HepG2 (cell line): ENCODE measurements around the gene RRP8. TPM values are rescaled to one million over a fixed set of nuclear protein-coding genes. Genes with fewer than 3 reads are reported as not detected.

Experiments used
- ATAC-seq: fragments of 200-7000 bp; cut with Tn5 transposase; 3 replicates; pipeline ENCODE4 v1.9.1; 2020; ENCODE audit warnings: mild to moderate bottlenecking, moderate library complexity
- BruUV-seq: library from RNA; stranded (reverse); fragments of 400-500 nt; replicated peaks from 2 replicates; lab custom pipeline; 2021; lab: Mats Ljungman, UMichigan
- CTCF ChIA-PET: fragments of 300-600 bp; formaldehyde crosslinking; extraction: SDS; loops from one replicate; lab custom pipeline; 2021; ENCODE audit warnings: low total read pairs, inconsistent platforms, low intra/inter-chr PET ratio; lab: Yijun Ruan, JAX
- POLR2A ChIA-PET: fragments of 350-600 bp; sonication (Branson Sonifier 250); formaldehyde crosslinking; loops from one replicate; lab custom pipeline; 2020; ENCODE audit warnings: antibody characterized with exemption, inconsistent platforms; lab: Yijun Ruan, JAX
- DNase-seq: peaks from one replicate; pipeline ENCODE4 v3.0.0-alpha.2; 2015; ENCODE audit warnings: low spot score
- FAIRE-seq: peaks from 3 replicates; lab custom pipeline; 2011; peaks lifted over from hg19 to GRCh38; lab: Jason Lieb, UNC
- H2AFZ ChIP-seq: one replicate; pipeline ENCODE4 v1.6.1; 2011; ENCODE audit warnings: low read length, inconsistent platforms
- H3K27ac ChIP-seq: fragments of 300-600 bp; 3 replicates; pipeline ENCODE4 v1.8.0; 2011; ENCODE audit warnings: mixed run types, mild to moderate bottlenecking, mixed read lengths, low read length, inconsistent platforms; ENCODE audit not compliant: insufficient read depth; ENCODE audit errors: extremely low read length
- H3K27me3 ChIP-seq, 2 experiments: fragments of 200-600 bp in 1 of 2; 2 replicates in 1 of 2; 3 replicates in 1 of 2; pipeline versions ENCODE4 v1.6.0 to v1.8.0; 2011; ENCODE audit warnings: low read length in 2 of 2, mild to moderate bottlenecking in 2 of 2, moderate library complexity in 2 of 2, inconsistent platforms in 1 of 2; ENCODE audit not compliant: insufficient read depth in 2 of 2, control insufficient read depth in 1 of 2
- H3K36me3 ChIP-seq, 2 experiments: fragments of 200-600 bp in 1 of 2; replicated peaks in 1 of 2; 2 replicates in 1 of 2; 3 replicates in 1 of 2; pipeline versions ENCODE4 v1.5.1 to v1.8.0; 2011; ENCODE audit warnings: low read length in 2 of 2, inconsistent platforms in 1 of 2; ENCODE audit not compliant: insufficient read depth in 2 of 2, control insufficient read depth in 1 of 2
- H3K4me1 ChIP-seq: 2 replicates; pipeline ENCODE4 v1.5.1; 2012; ENCODE audit warnings: low read length, inconsistent platforms; ENCODE audit not compliant: insufficient read depth
- H3K4me2 ChIP-seq: 2 replicates; pipeline ENCODE4 v1.6.0; 2011; ENCODE audit warnings: low read depth, low read length, inconsistent platforms
- H3K4me3 ChIP-seq, 3 experiments: fragments of 200-600 bp in 1 of 3; sonication (generic), shearing (Covaris generic) in 1 of 3; replicated peaks in 1 of 3; 2 replicates each; pipeline ENCODE4 v1.5.1; 2011 to 2016; ENCODE audit warnings: low read length in 3 of 3, inconsistent platforms in 2 of 3, low read depth in 2 of 3, mild to moderate bottlenecking in 2 of 3, control low read depth in 1 of 3, mixed read lengths in 1 of 3; ENCODE audit not compliant: insufficient read depth in 1 of 3
- H3K79me2 ChIP-seq: one replicate; pipeline ENCODE4 v1.6.1; 2011; ENCODE audit warnings: low read length, inconsistent platforms; ENCODE audit not compliant: insufficient read depth
- H3K9ac ChIP-seq: 2 replicates; pipeline ENCODE4 v1.6.0; 2011; ENCODE audit warnings: mild to moderate bottlenecking, low read depth, low read length, inconsistent platforms; ENCODE audit not compliant: insufficient read depth
- H3K9me3 ChIP-seq: 2 replicates; pipeline ENCODE4 v1.5.1; 2012; ENCODE audit warnings: mild to moderate bottlenecking, low read length
- H4K20me1 ChIP-seq: 2 replicates; pipeline ENCODE4 v1.6.0; 2011; ENCODE audit warnings: inconsistent platforms, mild to moderate bottlenecking, low read length, moderate library complexity; ENCODE audit not compliant: insufficient read depth
- EEA1 ChIP-seq: sonication (generic); formaldehyde crosslinking; IDR thresholded peaks from 2 replicates; pipeline ENCODE4 v1.5.1; 2020; ENCODE audit warnings: mild to moderate bottlenecking, missing genetic modification reagents, borderline replicate concordance
- FOXK1 ChIP-seq: sonication (generic); formaldehyde crosslinking; IDR thresholded peaks from 2 replicates; pipeline ENCODE4 v1.4.0; 2020; ENCODE audit warnings: low read depth, missing genetic modification reagents, borderline replicate concordance
- HMGXB3 ChIP-seq: sonication (generic); formaldehyde crosslinking; IDR thresholded peaks from 2 replicates; pipeline ENCODE4 v1.4.0; 2020; ENCODE audit warnings: missing genetic modification reagents, borderline replicate concordance
- NCOR1 ChIP-seq: fragments of 200-600 bp; sonication (generic); IDR thresholded peaks from 2 replicates; pipeline ENCODE4 v1.7.0; 2017; ENCODE audit warnings: antibody characterized with exemption, low read length, borderline replicate concordance
- POLR2AphosphoS5 ChIP-seq: IDR thresholded peaks from 2 replicates; pipeline ENCODE4 v1.6.1; 2012; ENCODE audit warnings: low read depth, low read length
- RNF2 ChIP-seq: fragments of 450-650 bp; conservative IDR thresholded peaks from 2 replicates; pipeline ENCODE4 v1.6.1; 2016; ENCODE audit warnings: low read depth
- TEAD3 ChIP-seq: optimal IDR thresholded peaks from 2 replicates; pipeline ENCODE3; 2016; ENCODE audit warnings: borderline replicate concordance
- TGIF2 ChIP-seq: IDR thresholded peaks from 2 replicates; pipeline ENCODE4 v1.6.1; 2016; ENCODE audit warnings: control low read depth, missing compliant biosample characterization
- ZHX2 ChIP-seq, 2 experiments: sonication (generic) in 1 of 2; formaldehyde crosslinking in 1 of 2; IDR thresholded peaks; 2 replicates each; pipeline versions ENCODE4 v1.6.1 to v1.9.0; 2014 to 2022; ENCODE audit warnings: antibody characterized with exemption in 1 of 2, borderline replicate concordance in 1 of 2, inconsistent platforms in 1 of 2, low read depth in 1 of 2, missing genetic modification reagents in 1 of 2
- ZNF484 ChIP-seq: sonication (generic); formaldehyde crosslinking; IDR thresholded peaks from 2 replicates; pipeline ENCODE4 v1.5.1; 2020; ENCODE audit warnings: mild to moderate bottlenecking, low read depth, missing genetic modification reagents, borderline replicate concordance
- ZSCAN22 ChIP-seq: sonication (generic); formaldehyde crosslinking; IDR thresholded peaks from 2 replicates; pipeline ENCODE4 v1.4.0; 2020; ENCODE audit warnings: mild to moderate bottlenecking, missing genetic modification reagents
- WGBS: methylation state at CpG from one replicate; pipeline ENCODE4 v1.1.6; 2017; ENCODE audit warnings: low lambda C conversion rate; 5-methylcytosine and 5-hydroxymethylcytosine counted together
- in situ Hi-C: cut with HindIII; loops from 2 replicates; pipeline ENCODE4 v1.10.0; 2017; ENCODE audit warnings: low pct_unique_long_range_greater_than_20kb; ENCODE audit not compliant: extremely low pct_ligation_motif_present
- intact Hi-C: fragments of 100-400 bp; cut with micrococcal nuclease; formaldehyde crosslinking; loops from one replicate; pipeline ENCODE4 v1.10.0; 2022; ENCODE audit not compliant: unreplicated experiment
- polyA plus RNA-seq, 8 experiments: library from polyadenylated mRNA; depleted of rRNA in 3 of 8; stranded (reverse) in 7 of 8; unstranded in 1 of 8; fragments of >200 nt; fragmentation: Illumina TruSeq in 4 of 8; extraction: Trizol in 4 of 8; gene quantifications; 2 replicates each; pipeline versions ENCODE4 v1.2.1 to v1.2.3, GENCODE V29; 2011 to 2016; ENCODE audit warnings: low read depth in 4 of 8, missing spikeins in 1 of 8, mixed read lengths in 1 of 8; ENCODE audit not compliant: insufficient read depth in 1 of 8
- total RNA-seq, 5 experiments: library from RNA; depleted of rRNA; stranded (reverse); fragments of >200 nt; fragmentation: Illumina TruSeq; extraction: Trizol; gene quantifications; 2 replicates each; pipeline ENCODE4 v1.2.3, GENCODE V29; 2016; ENCODE audit warnings: low read depth in 1 of 5
- TF ChIP-seq, protein P1 (sequence below): sonication (generic); formaldehyde crosslinking; IDR thresholded peaks from 2 replicates; pipeline ENCODE4 v1.4.0; 2020; ENCODE audit warnings: low read depth, mild to moderate bottlenecking, missing genetic modification reagents

The RRP8 gene
- total and polyA plus RNA-seq, 2 of the 13 experiments (the other 11 are each of a cell fraction or from before 2014, with no cell fraction given) = 7.2 to 21.6 TPM

- in situ Hi-C loops = no loop called here
- H3K27ac ChIP-seq = no peak overlapping the region
- H3K4me2 ChIP-seq = no peak overlapping the region
- ChIA-PET CTCF (no interaction called here), POLR2A (interaction anchor here (1.0 kb wide), 1 partner anchor 13 kb away, joined by 3 read pairs; no protein-coding TSS in a partner anchor)
- FAIRE-seq (no peak), ATAC-seq (no peak), DNase-seq (no peak)
- no peaks in the 10 kb centered on the region for H3K9me3 ChIP-seq
- no TSS peak for BruUV-seq
- H3K4me1 ChIP-seq = peaks cover 17% of the 10 kb centered on the region
- H2AFZ ChIP-seq = no peak overlapping the region
- intact Hi-C loops = no loop called here
- no peaks in the 10 kb centered on the region for H3K27me3 ChIP-seq
- no peak overlapping the region for H3K9ac ChIP-seq
- 96% methylated on average over 3 of the region's 3 CpGs for WGBS
- H3K36me3 ChIP-seq = peaks cover 4 to 13% of the 10 kb centered on the region in 2 experiments
- H4K20me1 ChIP-seq = no peaks in the 10 kb centered on the region
- no peak overlapping the region for H3K4me3 ChIP-seq
- no peaks in the 10 kb centered on the region for H3K79me2 ChIP-seq
- TF ChIP-seq RNF2 = no peak
- no peak for TF ChIP-seq ZHX2 (IDR thresholded peaks at IDR 0.05; ENCODE audit: low read depth)
- TF ChIP-seq ZHX2 (CRISPR knock-in tag; IDR thresholded peaks at IDR 0.05; ENCODE audit: borderline replicate concordance) = no peak
- TF ChIP-seq NCOR1 = no peak
- TF ChIP-seq, protein P1, sequence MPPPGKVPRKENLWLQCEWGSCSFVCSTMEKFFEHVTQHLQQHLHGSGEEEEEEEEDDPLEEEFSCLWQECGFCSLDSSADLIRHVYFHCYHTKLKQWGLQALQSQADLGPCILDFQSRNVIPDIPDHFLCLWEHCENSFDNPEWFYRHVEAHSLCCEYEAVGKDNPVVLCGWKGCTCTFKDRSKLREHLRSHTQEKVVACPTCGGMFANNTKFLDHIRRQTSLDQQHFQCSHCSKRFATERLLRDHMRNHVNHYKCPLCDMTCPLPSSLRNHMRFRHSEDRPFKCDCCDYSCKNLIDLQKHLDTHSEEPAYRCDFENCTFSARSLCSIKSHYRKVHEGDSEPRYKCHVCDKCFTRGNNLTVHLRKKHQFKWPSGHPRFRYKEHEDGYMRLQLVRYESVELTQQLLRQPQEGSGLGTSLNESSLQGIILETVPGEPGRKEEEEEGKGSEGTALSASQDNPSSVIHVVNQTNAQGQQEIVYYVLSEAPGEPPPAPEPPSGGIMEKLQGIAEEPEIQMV (CRISPR knock-in tag) = no peak
- TF ChIP-seq TGIF2 (CRISPR knock-in tag) = no peak
- TF ChIP-seq POLR2AphosphoS5 = no peak
- TF ChIP-seq HMGXB3 (CRISPR knock-in tag) = no peak
- TF ChIP-seq EEA1 = no peak
- no peak for TF ChIP-seq FOXK1 (CRISPR knock-in tag)
- TF ChIP-seq TEAD3 (CRISPR knock-in tag) = no peak
- no peak for TF ChIP-seq ZSCAN22 (CRISPR knock-in tag)
- TF ChIP-seq ZNF484 = no peak
Observed at GRCh38 chr11:6594142-6594768, 9.2 kb downstream of the RRP8 start.
